Neural progenitor cell (in vitro differentiated cells): ENCODE data around the gene DUSP23. TPM values are rescaled to one million over a fixed set of nuclear protein-coding genes. Genes with fewer than 3 reads are reported as not detected.

Source experiments
- DNase-seq: peaks from one replicate; pipeline ENCODE4 v3.0.0-alpha.2; 2016; ENCODE audit warnings: low spot score
- H2AFZ ChIP-seq: fragments of 200-600 bp; sonication (generic); replicated peaks from 2 replicates; pipeline ENCODE4 v1.6.1; 2016; ENCODE audit warnings: antibody characterized with exemption
- H3F3A ChIP-seq: fragments of 200-600 bp; sonication (generic); 2 replicates; pipeline ENCODE4 v1.6.1; 2016; ENCODE audit warnings: antibody characterized with exemption, low read depth
- H3K27ac ChIP-seq: fragments of 200-600 bp; sonication (generic); 2 replicates; pipeline ENCODE4 v1.5.1; 2016; ENCODE audit warnings: mild to moderate bottlenecking
- H3K27me3 ChIP-seq: fragments of 200-600 bp; sonication (generic); 2 replicates; pipeline ENCODE4 v1.6.1; 2016; ENCODE audit warnings: mild to moderate bottlenecking, moderate library complexity
- H3K36me3 ChIP-seq: fragments of 200-600 bp; sonication (generic); 2 replicates; pipeline ENCODE4 v1.5.1; 2016
- H3K4me1 ChIP-seq: fragments of 200-600 bp; sonication (generic); 2 replicates; pipeline ENCODE4 v1.6.1; 2016; ENCODE audit warnings: mixed run types
- H3K4me2 ChIP-seq: fragments of 200-600 bp; sonication (generic); 2 replicates; pipeline ENCODE4 v1.6.1; 2016
- H3K4me3 ChIP-seq: fragments of 200-600 bp; sonication (generic); 2 replicates; pipeline ENCODE4 v1.5.1; 2016
- H3K79me2 ChIP-seq: fragments of 200-600 bp; sonication (generic); 2 replicates; pipeline ENCODE4 v1.6.1; 2016; ENCODE audit warnings: low read depth
- H3K9ac ChIP-seq: fragments of 200-600 bp; sonication (generic); 2 replicates; pipeline ENCODE4 v1.6.1; 2016
- H3K9me3 ChIP-seq: fragments of 200-600 bp; sonication (generic); 2 replicates; pipeline ENCODE4 v1.5.1; 2016; ENCODE audit warnings: low read depth
- H4K20me1 ChIP-seq: fragments of 200-600 bp; sonication (generic); 2 replicates; pipeline ENCODE4 v1.6.1; 2016; ENCODE audit warnings: low read depth
- H3K27ac Mint-ChIP-seq: 3 replicates; pipeline ENCODE4 v1.8.0; 2021; ENCODE audit warnings: mixed read lengths
- H3K27me3 Mint-ChIP-seq: 2 replicates; pipeline ENCODE4 v1.8.0; 2022; ENCODE audit warnings: low read depth, mild to moderate bottlenecking, inconsistent platforms, moderate library complexity, mixed read lengths; ENCODE audit not compliant: insufficient read depth
- H3K36me3 Mint-ChIP-seq: 3 replicates; pipeline ENCODE4 v1.8.0; 2021; ENCODE audit warnings: mixed read lengths
- H3K4me1 Mint-ChIP-seq: 3 replicates; pipeline ENCODE4 v1.8.0; 2021; ENCODE audit warnings: mixed read lengths
- H3K4me3 Mint-ChIP-seq: 3 replicates; pipeline ENCODE4 v1.8.0; 2021; ENCODE audit warnings: mild to moderate bottlenecking, moderate library complexity, mixed read lengths
- H3K9me3 Mint-ChIP-seq: 3 replicates; pipeline ENCODE4 v1.8.0; 2020; ENCODE audit warnings: mixed read lengths
- CTCF ChIP-seq: fragments of 200-600 bp; sonication (generic); IDR thresholded peaks from 2 replicates; pipeline ENCODE4 v1.5.1; 2017; ENCODE audit warnings: antibody characterized with exemption, mild to moderate bottlenecking
- EZH2 ChIP-seq: fragments of 200-600 bp; sonication (generic); IDR thresholded peaks from 2 replicates; pipeline ENCODE4 v1.6.1; 2017; ENCODE audit warnings: antibody characterized with exemption, mild to moderate bottlenecking, moderate library complexity
- EZH2phosphoT487 ChIP-seq: fragments of 200-600 bp; sonication (generic); IDR thresholded peaks from 2 replicates; pipeline ENCODE4 v1.6.1; 2017; ENCODE audit warnings: antibody characterized with exemption
- total RNA-seq: library from RNA; depleted of rRNA; stranded (reverse); fragments of >200 nt; gene quantifications from 2 replicates; pipeline ENCODE4 v1.2.3, GENCODE V29; 2015; ENCODE audit warnings: low replicate concordance

The DUSP23 gene
- total RNA-seq, 1 donor from 2014 or later: 3.1 TPM

- no peaks in the 10 kb centered on the region for H3F3A ChIP-seq
- no peaks in the 10 kb centered on the region for H3K36me3 Mint-ChIP-seq
- no peaks in the 10 kb centered on the region for H3K4me1 Mint-ChIP-seq
- H3K27me3 ChIP-seq: no peaks in the 10 kb centered on the region
- H3K4me3 Mint-ChIP-seq: no peak overlapping the region
- peaks cover 6% of the 10 kb centered on the region for H3K4me1 ChIP-seq
- H3K9me3 ChIP-seq: no peaks in the 10 kb centered on the region
- H3K27ac ChIP-seq: no peak overlapping the region
- no peaks in the 10 kb centered on the region for H4K20me1 ChIP-seq
- H3K4me3 ChIP-seq: no peak overlapping the region
- H3K9me3 Mint-ChIP-seq: no peaks in the 10 kb centered on the region
- H2AFZ ChIP-seq: no peak overlapping the region
- DNase-seq: no peak
- no peak overlapping the region for H3K27ac Mint-ChIP-seq
- peaks cover 6% of the 10 kb centered on the region for H3K27me3 Mint-ChIP-seq
- TF ChIP-seq EZH2phosphoT487: no peak
- no peaks in the 10 kb centered on the region for H3K36me3 ChIP-seq
- no peak overlapping the region for H3K4me2 ChIP-seq
- no peak overlapping the region for H3K9ac ChIP-seq
- no peaks in the 10 kb centered on the region for H3K79me2 ChIP-seq
Observed at GRCh38 chr1:159765806-159766205, 15.0 kb upstream of the DUSP23 start.

GRCh38 chr1:159771127-159771895 lies 9.5 kb upstream of the DUSP23 start:
- peaks cover 10% of the 10 kb centered on the region for H3K27me3 Mint-ChIP-seq
- no peaks in the 10 kb centered on the region for H3F3A ChIP-seq
- no peaks in the 10 kb centered on the region for H3K9me3 Mint-ChIP-seq
- H3K27me3 ChIP-seq: no peaks in the 10 kb centered on the region
- no peaks in the 10 kb centered on the region for H4K20me1 ChIP-seq
- H3K27ac Mint-ChIP-seq: no peak overlapping the region
- no peaks in the 10 kb centered on the region for H3K79me2 ChIP-seq
- H3K36me3 ChIP-seq: no peaks in the 10 kb centered on the region
- H3K4me3 ChIP-seq: no peak overlapping the region
- H3K4me1 ChIP-seq: no peaks in the 10 kb centered on the region
- H3K27ac ChIP-seq: no peak overlapping the region
- H3K4me3 Mint-ChIP-seq: no peak overlapping the region
- no peaks in the 10 kb centered on the region for H3K36me3 Mint-ChIP-seq
- no peak overlapping the region for H3K4me2 ChIP-seq
- TF ChIP-seq EZH2phosphoT487 (no peak), CTCF (no peak), EZH2 (no peak)
- DNase-seq: no peak
- H3K4me1 Mint-ChIP-seq: no peaks in the 10 kb centered on the region
- H3K9me3 ChIP-seq: no peaks in the 10 kb centered on the region
- H3K9ac ChIP-seq: no peak overlapping the region
- no peak overlapping the region for H2AFZ ChIP-seq

GRCh38 chr1:159774465-159774864 lies 6.3 kb upstream of the DUSP23 start:
- H3K27me3 Mint-ChIP-seq: peaks cover 8% of the 10 kb centered on the region
- no peaks in the 10 kb centered on the region for H3K9me3 Mint-ChIP-seq
- DNase-seq: no peak
- Histone ChIP-seq H3K9me3 (no peaks in the 10 kb centered on the region), H3K4me2 (no peak overlapping the region), H3F3A (no peaks in the 10 kb centered on the region), H4K20me1 (no peaks in the 10 kb centered on the region), H3K27me3 (no peaks in the 10 kb centered on the region), H2AFZ (no peak overlapping the region), H3K79me2 (no peaks in the 10 kb centered on the region), H3K27ac (no peak overlapping the region), H3K4me3 (no peak overlapping the region), H3K4me1 (no peaks in the 10 kb centered on the region), H3K36me3 (no peaks in the 10 kb centered on the region), H3K9ac (no peak overlapping the region)
- H3K27ac Mint-ChIP-seq: no peak overlapping the region
- no peak for TF ChIP-seq EZH2phosphoT487
- no peak for TF ChIP-seq EZH2
- no peak for TF ChIP-seq CTCF
- H3K4me3 Mint-ChIP-seq: no peak overlapping the region
- no peaks in the 10 kb centered on the region for H3K36me3 Mint-ChIP-seq
- no peaks in the 10 kb centered on the region for H3K4me1 Mint-ChIP-seq

- Histone ChIP-seq H3K9ac (no peak overlapping the region), H3K4me2 (no peak overlapping the region), H3F3A (no peaks in the 10 kb centered on the region), H3K9me3 (no peaks in the 10 kb centered on the region), H2AFZ (no peak overlapping the region), H3K27ac (no peak overlapping the region), H3K4me3 (no peak overlapping the region), H3K79me2 (no peaks in the 10 kb centered on the region), H3K36me3 (no peaks in the 10 kb centered on the region), H3K27me3 (no peaks in the 10 kb centered on the region), H3K4me1 (no peaks in the 10 kb centered on the region), H4K20me1 (no peaks in the 10 kb centered on the region)
- no peaks in the 10 kb centered on the region for H3K36me3 Mint-ChIP-seq
- DNase-seq: no peak
- no peak overlapping the region for H3K4me3 Mint-ChIP-seq
- no peaks in the 10 kb centered on the region for H3K9me3 Mint-ChIP-seq
- H3K27me3 Mint-ChIP-seq: peaks cover 5% of the 10 kb centered on the region
- H3K27ac Mint-ChIP-seq: no peak overlapping the region
- H3K4me1 Mint-ChIP-seq: no peaks in the 10 kb centered on the region
- TF ChIP-seq EZH2phosphoT487 (no peak), CTCF (no peak), EZH2 (no peak)
Observed at GRCh38 chr1:159775716-159776115, 5.0 kb upstream of the DUSP23 start.
